Activated T-cell treated with anti-CD3 and anti-CD28 coated beads, Interleukin-2, amount 50 U/mL, for 24 hours (primary cell): ENCODE measurements around the gene CST9.

Source experiments
- DNase-seq: peaks from one replicate; pipeline ENCODE4 v3.0.0-alpha.2; 2020
- H3K27ac Mint-ChIP-seq: 2 replicates; pipeline ENCODE4 v1.8.0; 2020; ENCODE audit warnings: mild to moderate bottlenecking, mixed read lengths
- H3K27me3 Mint-ChIP-seq: 2 replicates; pipeline ENCODE4 v1.8.0; 2020; ENCODE audit warnings: mixed read lengths
- H3K36me3 Mint-ChIP-seq: 2 replicates; pipeline ENCODE4 v1.8.0; 2020; ENCODE audit warnings: low read depth, mixed read lengths
- H3K4me1 Mint-ChIP-seq: 2 replicates; pipeline ENCODE4 v1.8.0; 2020; ENCODE audit warnings: low read depth, mixed read lengths
- H3K4me3 Mint-ChIP-seq: 2 replicates; pipeline ENCODE4 v1.8.0; 2020; ENCODE audit warnings: mild to moderate bottlenecking, moderate library complexity, mixed read lengths
- H3K9me3 Mint-ChIP-seq: 2 replicates; pipeline ENCODE4 v1.8.0; 2020; ENCODE audit warnings: mixed read lengths

The CST9 gene

GRCh38 chr20:23605867-23606651, at the start of gene CST9:
Gene CST9, minus strand, starts transcription at chr20:23605917. Its CDS starts 53 bp downstream, at chr20:23605864.
- H3K9me3 Mint-ChIP-seq: no peaks in the 10 kb centered on the region
- peaks cover 4% of the 10 kb centered on the region for H3K4me1 Mint-ChIP-seq
- peaks cover 13% of the 10 kb centered on the region for H3K27me3 Mint-ChIP-seq
- no peak for DNase-seq
- H3K36me3 Mint-ChIP-seq: no peaks in the 10 kb centered on the region
- H3K4me3 Mint-ChIP-seq: no peak within 1 kb of the TSS
- no peak within 1 kb of the TSS for H3K27ac Mint-ChIP-seq

- Mint-ChIP-seq H3K4me1 (no peaks in the 10 kb centered on the region), H3K4me3 (no peak overlapping the region), H3K27ac (no peak overlapping the region), H3K27me3 (peaks cover 25% of the 10 kb centered on the region), H3K36me3 (no peaks in the 10 kb centered on the region), H3K9me3 (no peaks in the 10 kb centered on the region)
- DNase-seq: no peak
These were observed 49.0 kb upstream of the CST9 start for GRCh38 chr20:23654717-23655116.

- no peaks in the 10 kb centered on the region for H3K9me3 Mint-ChIP-seq
- no peak overlapping the region for H3K27ac Mint-ChIP-seq
- no peak for DNase-seq
- H3K4me1 Mint-ChIP-seq: no peaks in the 10 kb centered on the region
- no peaks in the 10 kb centered on the region for H3K36me3 Mint-ChIP-seq
- H3K4me3 Mint-ChIP-seq: no peak overlapping the region
- H3K27me3 Mint-ChIP-seq: peaks cover 25% of the 10 kb centered on the region
These were observed 48.3 kb upstream of the CST9 start for GRCh38 chr20:23654000-23654399.

GRCh38 chr20:23653400-23653938, 47.8 kb upstream of the CST9 start:
- H3K9me3 Mint-ChIP-seq: no peaks in the 10 kb centered on the region
- no peak overlapping the region for H3K4me3 Mint-ChIP-seq
- no peak for DNase-seq
- H3K36me3 Mint-ChIP-seq: no peaks in the 10 kb centered on the region
- H3K4me1 Mint-ChIP-seq: no peaks in the 10 kb centered on the region
- H3K27ac Mint-ChIP-seq: no peak overlapping the region
- H3K27me3 Mint-ChIP-seq: peaks cover 25% of the 10 kb centered on the region

GRCh38 chr20:23652926-23653325, 47.2 kb upstream of the CST9 start:
- Mint-ChIP-seq H3K4me1 (no peaks in the 10 kb centered on the region), H3K27ac (no peak overlapping the region), H3K9me3 (no peaks in the 10 kb centered on the region), H3K27me3 (peaks cover 25% of the 10 kb centered on the region), H3K4me3 (no peak overlapping the region), H3K36me3 (no peaks in the 10 kb centered on the region)
- DNase-seq: no peak

- no peak overlapping the region for H3K27ac Mint-ChIP-seq
- no peak for DNase-seq
- H3K9me3 Mint-ChIP-seq: no peaks in the 10 kb centered on the region
- H3K27me3 Mint-ChIP-seq: peaks cover 25% of the 10 kb centered on the region
- H3K36me3 Mint-ChIP-seq: no peaks in the 10 kb centered on the region
- no peaks in the 10 kb centered on the region for H3K4me1 Mint-ChIP-seq
- no peak overlapping the region for H3K4me3 Mint-ChIP-seq
These were observed 46.7 kb upstream of the CST9 start for GRCh38 chr20:23652371-23652770.

GRCh38 chr20:23651117-23651516, 45.4 kb upstream of the CST9 start:
- Mint-ChIP-seq H3K36me3 (no peaks in the 10 kb centered on the region), H3K9me3 (no peaks in the 10 kb centered on the region), H3K27ac (no peak overlapping the region), H3K27me3 (peaks cover 19% of the 10 kb centered on the region), H3K4me1 (no peaks in the 10 kb centered on the region), H3K4me3 (no peak overlapping the region)
- DNase-seq: no peak

GRCh38 chr20:23649830-23650417, 44.2 kb upstream of the CST9 start:
- DNase-seq: no peak
- no peaks in the 10 kb centered on the region for H3K9me3 Mint-ChIP-seq
- H3K4me1 Mint-ChIP-seq: no peaks in the 10 kb centered on the region
- H3K4me3 Mint-ChIP-seq: no peak overlapping the region
- H3K36me3 Mint-ChIP-seq: no peaks in the 10 kb centered on the region
- no peak overlapping the region for H3K27ac Mint-ChIP-seq
- peaks cover 7% of the 10 kb centered on the region for H3K27me3 Mint-ChIP-seq

GRCh38 chr20:23649242-23649641, 43.5 kb upstream of the CST9 start:
- DNase-seq: no peak
- no peak overlapping the region for H3K4me3 Mint-ChIP-seq
- H3K27me3 Mint-ChIP-seq: peaks cover 1% of the 10 kb centered on the region
- H3K4me1 Mint-ChIP-seq: no peaks in the 10 kb centered on the region
- H3K27ac Mint-ChIP-seq: no peak overlapping the region
- H3K36me3 Mint-ChIP-seq: no peaks in the 10 kb centered on the region
- no peaks in the 10 kb centered on the region for H3K9me3 Mint-ChIP-seq

GRCh38 chr20:23647346-23647745, 41.6 kb upstream of the CST9 start:
- H3K27ac Mint-ChIP-seq: no peak overlapping the region
- no peak overlapping the region for H3K4me3 Mint-ChIP-seq

GRCh38 chr20:23646106-23646873, 40.6 kb upstream of the CST9 start:
- Mint-ChIP-seq H3K9me3 (no peaks in the 10 kb centered on the region), H3K27me3 (no peaks in the 10 kb centered on the region), H3K27ac (no peak overlapping the region), H3K4me1 (peaks cover 3% of the 10 kb centered on the region), H3K36me3 (no peaks in the 10 kb centered on the region), H3K4me3 (no peak overlapping the region)
- no peak for DNase-seq

More at GRCh38 chr20:23647346-23647745, 41.6 kb upstream of the CST9 start:
- Mint-ChIP-seq H3K4me1 (peaks cover 3% of the 10 kb centered on the region), H3K27me3 (no peaks in the 10 kb centered on the region), H3K36me3 (no peaks in the 10 kb centered on the region), H3K9me3 (no peaks in the 10 kb centered on the region)
- no peak for DNase-seq

- Mint-ChIP-seq H3K27me3 (no peaks in the 10 kb centered on the region), H3K27ac (no peak overlapping the region), H3K4me1 (peaks cover 3% of the 10 kb centered on the region), H3K36me3 (no peaks in the 10 kb centered on the region), H3K4me3 (no peak overlapping the region), H3K9me3 (no peaks in the 10 kb centered on the region)
- no peak for DNase-seq
These were observed 39.9 kb upstream of the CST9 start for GRCh38 chr20:23645575-23645974.

GRCh38 chr20:23644164-23644563, 38.4 kb upstream of the CST9 start:
- H3K27ac Mint-ChIP-seq: no peak overlapping the region

GRCh38 chr20:23643659-23644058, 37.9 kb upstream of the CST9 start:
- no peaks in the 10 kb centered on the region for H3K9me3 Mint-ChIP-seq
- peaks cover 10% of the 10 kb centered on the region for H3K27me3 Mint-ChIP-seq
- H3K4me1 Mint-ChIP-seq: peaks cover 3% of the 10 kb centered on the region
- H3K27ac Mint-ChIP-seq: no peak overlapping the region
- H3K4me3 Mint-ChIP-seq: no peak overlapping the region
- no peaks in the 10 kb centered on the region for H3K36me3 Mint-ChIP-seq
- DNase-seq: no peak

More at GRCh38 chr20:23644164-23644563, 38.4 kb upstream of the CST9 start:
- Mint-ChIP-seq H3K27me3 (peaks cover 6% of the 10 kb centered on the region), H3K4me1 (peaks cover 3% of the 10 kb centered on the region), H3K9me3 (no peaks in the 10 kb centered on the region), H3K4me3 (no peak overlapping the region), H3K36me3 (no peaks in the 10 kb centered on the region)
- DNase-seq: no peak
